ENCODE data around the gene PSMA7. TPM values are rescaled to one million over a fixed set of nuclear protein-coding genes. Genes with fewer than 3 reads are reported as not detected.

Gene PSMA7
- total RNA-seq, 4 donors from 2014 or later = 261 to 349 (median 304) TPM

DNA sequence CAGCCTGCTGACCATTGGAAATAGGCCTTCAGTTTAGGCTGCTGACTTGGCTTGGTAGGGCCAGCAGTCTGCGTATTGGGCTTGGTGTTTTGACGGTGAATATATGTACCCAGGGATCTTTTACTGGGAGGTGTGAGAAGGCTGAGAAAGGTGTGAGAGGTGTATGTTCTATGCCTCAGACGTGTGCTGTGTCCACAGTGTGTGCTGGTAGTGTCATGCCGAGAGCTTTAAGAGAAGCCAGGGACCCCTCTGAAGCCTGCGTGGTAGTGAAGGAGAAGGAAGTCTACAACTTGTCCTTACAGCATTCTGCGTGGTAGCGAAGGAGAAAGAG is 2.5 kb upstream of the PSMA7 start:
- Histone ChIP-seq H3K27ac (replicated peaks in 1 of 4) (no peak overlapping the region), H3K4me3 (no peak overlapping the region), H3K4me1 (peaks cover 49 to 72% (median 63%) of the 10 kb centered on the region in 4 donors), H3K36me3 (peaks cover 0 to 2% (median 1%) of the 10 kb centered on the region in 4 donors), H3K9me3 (no peaks in the 10 kb centered on the region), H3K27me3 (no peaks in the 10 kb centered on the region)
- WGBS = 86% methylated on average over 7 of the region's 7 CpGs
- TF ChIP-seq EP300 (IDR thresholded peaks at IDR 0.05) (no peak), POLR2AphosphoS5 (IDR thresholded peaks at IDR 0.05) (no peak), POLR2A (IDR thresholded peaks at IDR 0.05; ENCODE audit: low read depth) (no peak)
- TF ChIP-seq, protein P1, sequence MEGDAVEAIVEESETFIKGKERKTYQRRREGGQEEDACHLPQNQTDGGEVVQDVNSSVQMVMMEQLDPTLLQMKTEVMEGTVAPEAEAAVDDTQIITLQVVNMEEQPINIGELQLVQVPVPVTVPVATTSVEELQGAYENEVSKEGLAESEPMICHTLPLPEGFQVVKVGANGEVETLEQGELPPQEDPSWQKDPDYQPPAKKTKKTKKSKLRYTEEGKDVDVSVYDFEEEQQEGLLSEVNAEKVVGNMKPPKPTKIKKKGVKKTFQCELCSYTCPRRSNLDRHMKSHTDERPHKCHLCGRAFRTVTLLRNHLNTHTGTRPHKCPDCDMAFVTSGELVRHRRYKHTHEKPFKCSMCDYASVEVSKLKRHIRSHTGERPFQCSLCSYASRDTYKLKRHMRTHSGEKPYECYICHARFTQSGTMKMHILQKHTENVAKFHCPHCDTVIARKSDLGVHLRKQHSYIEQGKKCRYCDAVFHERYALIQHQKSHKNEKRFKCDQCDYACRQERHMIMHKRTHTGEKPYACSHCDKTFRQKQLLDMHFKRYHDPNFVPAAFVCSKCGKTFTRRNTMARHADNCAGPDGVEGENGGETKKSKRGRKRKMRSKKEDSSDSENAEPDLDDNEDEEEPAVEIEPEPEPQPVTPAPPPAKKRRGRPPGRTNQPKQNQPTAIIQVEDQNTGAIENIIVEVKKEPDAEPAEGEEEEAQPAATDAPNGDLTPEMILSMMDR (IDR thresholded peaks at IDR 0.05) = no peak
- intact Hi-C loops (cut with DNase I) = no loop called here
- no peak for DNase-seq (ENCODE audit: extremely low spot score)

DNA sequence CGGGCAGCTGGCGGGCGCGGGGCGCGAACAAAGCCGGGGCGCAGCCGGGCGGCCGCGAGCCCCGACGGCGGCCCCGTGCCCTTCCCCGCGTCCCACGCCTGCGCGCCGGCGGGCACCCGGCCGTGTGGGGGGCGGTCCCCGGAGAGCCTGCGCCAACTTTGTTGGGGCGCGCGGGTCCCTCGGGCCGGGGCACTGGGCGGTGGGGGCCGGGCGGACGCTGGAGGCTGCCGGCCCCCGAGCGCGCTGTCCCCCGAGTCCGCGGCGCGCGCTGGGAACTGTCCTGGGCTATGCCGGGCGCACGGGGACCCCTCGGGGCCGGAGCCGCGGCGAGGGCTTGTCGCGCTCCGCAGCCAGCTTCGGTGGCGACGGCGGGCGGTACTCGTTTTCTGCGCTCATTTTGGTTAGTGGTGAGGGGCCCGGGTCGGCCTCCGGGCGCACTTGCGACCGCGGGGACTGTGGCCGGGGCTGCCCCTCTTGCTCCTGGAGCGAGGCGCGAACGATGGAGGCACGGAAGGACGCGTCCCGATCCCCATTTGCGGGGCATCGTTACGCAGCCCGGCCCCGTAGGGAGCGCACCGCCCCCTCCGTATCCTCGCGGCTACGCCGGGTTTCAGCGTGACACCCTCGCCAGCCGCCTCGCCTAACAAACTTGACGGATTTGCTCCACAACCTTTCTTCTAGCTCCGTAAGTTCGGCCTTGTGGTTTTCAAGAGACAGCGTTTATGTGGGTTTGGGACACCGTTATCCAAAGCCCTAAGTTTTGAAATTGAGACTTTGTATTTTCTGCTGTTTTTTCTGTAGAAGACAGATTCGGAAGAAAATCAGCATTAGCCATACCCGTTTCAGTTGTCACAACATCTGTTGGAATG is 997 bp upstream of the PSMA7 start:
- no peaks in the 10 kb centered on the region for H3K27me3 ChIP-seq
- H3K36me3 ChIP-seq = peaks cover 11 to 17% (median 16%) of the 10 kb centered on the region in 4 donors
- WGBS = 2% methylated on average over 9 of the region's 104 CpGs
- no peaks in the 10 kb centered on the region for H3K9me3 ChIP-seq
- intact Hi-C loops (cut with DNase I) = no loop called here
- TF ChIP-seq POLR2A (IDR thresholded peaks at IDR 0.05; ENCODE audit: low read depth) = no peak
- TF ChIP-seq POLR2AphosphoS5 (IDR thresholded peaks at IDR 0.05) = peak; percentile 79 to 82
- TF ChIP-seq, protein P1 (IDR thresholded peaks at IDR 0.05) = no peak
- no peak for TF ChIP-seq EP300 (IDR thresholded peaks at IDR 0.05)
- peaks cover 40 to 67% (median 61%) of the 10 kb centered on the region in 4 donors for H3K4me1 ChIP-seq
- H3K27ac ChIP-seq (replicated peaks in 1 of 4) = peak overlapping the region; percentile 93 to 99 (median 96)
- DNase-seq (ENCODE audit: extremely low spot score) = no peak
- peak overlapping the region; percentile 86 to 98 (median 94) for H3K4me3 ChIP-seq

DNA sequence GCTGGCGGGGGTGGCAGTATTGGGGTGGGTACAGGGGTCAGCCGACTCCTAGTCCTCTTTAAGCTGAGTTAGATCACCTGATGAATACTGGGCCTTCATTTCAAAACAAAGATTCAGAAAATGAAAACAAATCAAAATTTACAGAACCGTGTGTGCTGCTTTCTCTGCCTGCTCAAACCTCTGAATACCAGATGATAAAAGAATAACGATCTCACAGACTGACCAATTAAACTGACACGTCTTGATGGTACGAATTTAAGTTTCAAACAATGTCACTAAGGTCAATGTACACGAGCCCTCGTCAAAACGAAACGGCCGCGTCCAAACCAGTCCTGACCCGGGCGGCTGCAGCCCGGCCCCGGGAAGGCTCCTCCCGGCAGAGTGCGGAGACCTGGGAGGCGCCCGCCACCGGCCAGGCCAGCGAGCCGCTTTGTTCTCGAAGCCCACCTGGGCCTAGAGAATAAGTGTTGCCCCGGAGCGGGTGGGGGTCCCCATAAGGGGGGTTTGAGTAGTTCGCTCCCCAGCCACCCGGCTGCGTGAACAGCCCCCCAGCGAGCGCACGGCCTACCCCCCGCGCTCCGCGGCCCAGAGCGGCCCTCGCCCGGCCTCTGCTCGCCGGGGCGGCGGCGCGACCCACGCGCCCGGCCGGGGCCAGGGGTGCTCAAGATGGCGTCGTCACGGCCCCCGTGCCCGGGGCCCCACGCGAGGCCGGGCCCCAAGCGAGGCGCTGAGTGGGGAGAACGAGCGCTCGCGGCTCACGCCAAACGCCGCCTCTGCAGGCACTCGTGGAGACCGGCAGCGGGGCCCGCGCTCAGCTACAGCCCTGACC is 728 bp downstream of the PSMA7 start:
- H3K27me3 ChIP-seq = no peaks in the 10 kb centered on the region
- DNase-seq (ENCODE audit: extremely low spot score) = no peak
- H3K4me1 ChIP-seq = peaks cover 35 to 54% (median 49%) of the 10 kb centered on the region in 4 donors
- H3K4me3 ChIP-seq = peak overlapping the region; percentile 86 to 98 (median 94)
- no peaks in the 10 kb centered on the region for H3K9me3 ChIP-seq
- H3K36me3 ChIP-seq = peaks cover 28 to 34% (median 33%) of the 10 kb centered on the region in 4 donors
- peak overlapping the region; percentile 93 to 99 (median 96) for H3K27ac ChIP-seq (replicated peaks in 1 of 4)
- TF ChIP-seq POLR2A (IDR thresholded peaks at IDR 0.05; ENCODE audit: low read depth) = no peak
- TF ChIP-seq, protein P1 (IDR thresholded peaks at IDR 0.05) = no peak
- TF ChIP-seq EP300 (IDR thresholded peaks at IDR 0.05) = no peak
- no peak for TF ChIP-seq POLR2AphosphoS5 (IDR thresholded peaks at IDR 0.05)
- WGBS = under 1% methylated on average over 24 of the region's 71 CpGs
- intact Hi-C loops (cut with DNase I) = no loop called here

DNA sequence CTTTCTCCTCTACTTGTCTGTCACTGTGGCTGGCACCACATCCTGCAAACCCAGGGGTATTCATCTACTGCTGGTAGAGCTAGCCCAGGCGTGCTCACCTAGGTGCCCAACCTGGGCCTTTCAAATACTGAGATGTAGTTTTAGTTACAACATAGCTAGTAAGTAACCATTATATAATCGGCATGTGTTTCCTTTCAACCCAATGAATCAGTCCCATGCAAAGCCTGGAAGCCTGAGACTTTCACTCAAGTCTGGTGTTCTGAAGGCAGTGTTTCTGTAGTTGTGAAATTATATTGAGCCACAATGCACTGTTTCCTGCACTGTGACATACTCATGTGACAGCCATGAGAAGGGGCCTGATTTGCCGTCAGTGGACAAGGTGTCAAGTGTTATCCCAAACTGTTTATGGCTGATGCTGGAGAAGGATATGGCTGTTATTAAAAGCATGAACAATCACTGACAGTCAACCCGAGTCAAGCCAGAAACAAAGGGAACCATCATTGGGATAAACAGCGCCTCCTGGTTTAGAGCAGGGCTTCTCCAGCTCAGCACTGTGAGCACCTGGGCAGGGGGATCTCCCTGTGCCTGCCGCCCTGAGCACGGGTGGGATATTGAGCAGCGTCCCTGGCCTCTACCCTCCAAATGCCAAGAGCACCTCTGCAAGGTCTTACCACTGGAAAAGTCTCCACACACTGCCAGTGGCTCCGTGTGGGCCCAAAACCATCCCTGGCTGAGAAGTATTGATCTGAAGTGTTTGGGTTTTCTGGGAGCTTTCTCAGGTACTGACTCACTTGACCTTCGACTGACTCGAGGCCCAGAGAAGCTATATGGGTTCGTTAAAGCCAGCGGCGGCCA is 1.6 kb downstream of the PSMA7 start:
- Histone ChIP-seq H3K4me1 (peaks cover 33 to 56% (median 42%) of the 10 kb centered on the region in 4 donors), H3K27me3 (no peaks in the 10 kb centered on the region), H3K9me3 (no peaks in the 10 kb centered on the region), H3K27ac (replicated peaks in 1 of 4) (peak overlapping the region; percentile 93 to 99 (median 96)), H3K4me3 (peak overlapping the region; percentile 86 to 98 (median 94)), H3K36me3 (peaks cover 35 to 43% (median 40%) of the 10 kb centered on the region in 4 donors)
- WGBS = 22% methylated on average over 10 of the region's 14 CpGs
- intact Hi-C loops (cut with DNase I) = no loop called here
- peak; percentile 4 to 9 for TF ChIP-seq POLR2AphosphoS5 (IDR thresholded peaks at IDR 0.05)
- TF ChIP-seq, protein P1 (IDR thresholded peaks at IDR 0.05) = peak in 2 of 3 experiments; percentile 16 to 22
- TF ChIP-seq POLR2A (IDR thresholded peaks at IDR 0.05; ENCODE audit: low read depth) = no peak
- no peak for TF ChIP-seq EP300 (IDR thresholded peaks at IDR 0.05)
- DNase-seq (ENCODE audit: extremely low spot score) = no peak
